HG03575 (cell line): ENCODE measurements around the gene PSMC3.
A peak's percentile ranks its signal among the peaks of the same experiment; 100 is the strongest.
"Not testable (repeated sequence)": the region's sequence is repeated elsewhere in the genome, so short reads cannot be mapped to it uniquely, and the experiment has no call there.

Source experiments
- ATAC-seq: cut with Tn5 transposase; IDR thresholded peaks from one replicate; pipeline ENCODE4 v1.9.1; 2021; ENCODE audit not compliant: unreplicated experiment, insufficient number of reproducible peaks, low FRiP score; ENCODE audit errors: extremely low read depth

Gene PSMC3

GRCh38 chr11:47426062-47426956 lies at the start of gene PSMC3:
Gene PSMC3, minus strand, starts transcription at chr11:47426439. Its CDS starts 160 bp downstream, at chr11:47426279.
- peak; percentile 42 for ATAC-seq

- no peak for ATAC-seq
Observed at GRCh38 chr11:47470671-47471070, 44.4 kb upstream of the PSMC3 start.

- ATAC-seq = no peak
Observed at GRCh38 chr11:47469361-47470179, 43.3 kb upstream of the PSMC3 start.

GRCh38 chr11:47468598-47469214 lies 42.5 kb upstream of the PSMC3 start:
- no peak for ATAC-seq

- no peak for ATAC-seq
Observed at GRCh38 chr11:47467357-47467756, 41.1 kb upstream of the PSMC3 start.

- ATAC-seq = no peak
Observed at GRCh38 chr11:47466701-47467250, 40.5 kb upstream of the PSMC3 start.

- ATAC-seq = no peak
Observed at GRCh38 chr11:47466201-47466600, 40.0 kb upstream of the PSMC3 start.

GRCh38 chr11:47464483-47464882 lies 38.2 kb upstream of the PSMC3 start:
- ATAC-seq = no peak

- no peak for ATAC-seq
Observed at GRCh38 chr11:47461876-47462275, 35.6 kb upstream of the PSMC3 start.

GRCh38 chr11:47460571-47461235 lies 34.5 kb upstream of the PSMC3 start:
- ATAC-seq = no peak

GRCh38 chr11:47454258-47454671 lies 28.0 kb upstream of the PSMC3 start:
- not testable (repeated sequence) for ATAC-seq

GRCh38 chr11:47453365-47453764 lies 27.1 kb upstream of the PSMC3 start:
- ATAC-seq = no peak

GRCh38 chr11:47451990-47452389 lies 25.8 kb upstream of the PSMC3 start:
- no peak for ATAC-seq

- no peak for ATAC-seq
Observed at GRCh38 chr11:47451436-47451835, 25.2 kb upstream of the PSMC3 start.

GRCh38 chr11:47449541-47449940 lies 23.3 kb upstream of the PSMC3 start:
- ATAC-seq = no peak

- no peak for ATAC-seq
Observed at GRCh38 chr11:47448566-47449427, 22.6 kb upstream of the PSMC3 start, which contains the start of gene RAPSN. Gene RAPSN, minus strand, starts transcription at chr11:47449136. Its CDS starts 172 bp downstream, at chr11:47448964.

- no peak for ATAC-seq
Observed at GRCh38 chr11:47447906-47448305, 21.7 kb upstream of the PSMC3 start.

GRCh38 chr11:47446833-47447232 lies 20.6 kb upstream of the PSMC3 start:
- no peak for ATAC-seq
